Measurements from ENCODE around the gene ZRANB3. TPM values are rescaled to one million over a fixed set of nuclear protein-coding genes. Genes with fewer than 3 reads are reported as not detected.
A peak's percentile ranks its signal among the peaks of the same experiment; 100 is the strongest.

Gene ZRANB3
- polyA plus RNA-seq, 6 donors from 2014 or later: 2.6 to 6.6 (median 5.4) TPM

GRCh38 chr2:135169900-135170753, 360.9 kb downstream of the ZRANB3 start:
- DNase-seq (no peak), ATAC-seq (ENCODE audit: low read depth in 2 of 2) (no peak)
- Mint-ChIP-seq H3K4me1 (no peaks in the 10 kb centered on the region), H3K9me3 (peaks cover 0 to 5% (median 0%) of the 10 kb centered on the region in 7 donors), H3K4me3 (no peak overlapping the region), H3K27me3 (no peaks in the 10 kb centered on the region), H3K36me3 (peaks cover 43 to 72% of the 10 kb centered on the region in 2 donors), H3K27ac (no peak overlapping the region)

DNA sequence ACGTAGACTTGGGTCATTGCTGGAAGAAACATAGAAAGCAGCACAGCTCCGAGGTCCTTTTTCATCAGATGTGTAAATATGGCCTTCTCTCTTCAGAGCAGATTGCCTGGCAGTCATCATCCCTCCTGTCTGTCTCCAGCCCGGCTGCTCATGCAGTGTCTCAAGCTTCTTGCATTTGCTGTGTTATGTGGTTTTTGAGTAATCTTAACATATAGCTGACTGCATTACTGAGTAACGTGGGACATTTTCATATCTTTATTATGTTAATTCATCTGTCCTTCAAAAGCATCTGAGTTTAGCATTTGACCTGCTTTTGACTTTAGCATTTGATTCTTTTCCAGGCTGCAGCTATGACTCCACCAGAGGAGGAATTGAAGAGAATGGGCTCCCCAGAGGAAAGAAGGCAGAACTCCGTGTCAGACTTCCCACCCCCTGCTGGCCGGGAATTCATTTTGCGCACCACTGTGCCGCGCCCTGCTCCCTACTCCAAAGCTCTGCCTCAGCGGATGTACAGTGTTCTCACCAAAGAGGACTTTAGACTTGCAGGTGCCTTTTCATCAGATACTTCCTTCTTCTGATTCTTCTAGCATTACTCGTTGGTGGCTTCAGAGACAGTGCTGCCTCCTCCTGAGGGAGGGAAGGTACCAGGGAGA, 362.7 kb downstream of the ZRANB3 start:
- ATAC-seq (ENCODE audit: low read depth in 2 of 2) (no peak), DNase-seq (no peak)
- Mint-ChIP-seq H3K27ac (no peak overlapping the region), H3K4me3 (no peak overlapping the region), H3K36me3 (peaks cover 50 to 62% of the 10 kb centered on the region in 2 donors), H3K9me3 (peaks cover 0 to 5% (median 0%) of the 10 kb centered on the region in 7 donors), H3K27me3 (no peaks in the 10 kb centered on the region), H3K4me1 (no peaks in the 10 kb centered on the region)

DNA sequence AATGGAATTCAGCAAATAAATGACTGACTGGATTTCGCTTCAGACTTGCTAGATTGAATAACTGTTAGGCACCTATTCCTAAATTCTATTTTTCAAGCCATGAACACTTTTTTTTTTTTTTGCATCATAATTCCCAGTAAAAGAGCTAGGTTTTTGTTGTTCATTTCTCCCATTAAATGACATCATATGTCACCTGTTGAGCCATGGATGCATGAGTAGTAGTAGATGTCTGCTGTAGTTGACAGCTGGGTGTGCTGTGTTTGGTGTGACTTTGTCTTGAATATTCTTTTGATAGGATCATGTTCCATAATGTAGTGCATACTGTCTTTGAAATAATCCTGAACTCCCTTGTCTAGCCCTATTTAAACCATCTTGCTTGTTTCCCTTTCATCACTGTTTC, 363.7 kb downstream of the ZRANB3 start:
- H3K36me3 Mint-ChIP-seq: peaks cover 47 to 55% of the 10 kb centered on the region in 2 donors
- no peaks in the 10 kb centered on the region for H3K4me1 Mint-ChIP-seq
- ATAC-seq (ENCODE audit: low read depth in 2 of 2) (no peak), DNase-seq (no peak)
- peaks cover 0 to 5% (median 0%) of the 10 kb centered on the region in 7 donors for H3K9me3 Mint-ChIP-seq
- H3K27ac Mint-ChIP-seq: peak overlapping the region in 2 of 6 donors; percentile 15 to 24
- H3K4me3 Mint-ChIP-seq: no peak overlapping the region
- no peaks in the 10 kb centered on the region for H3K27me3 Mint-ChIP-seq

DNA sequence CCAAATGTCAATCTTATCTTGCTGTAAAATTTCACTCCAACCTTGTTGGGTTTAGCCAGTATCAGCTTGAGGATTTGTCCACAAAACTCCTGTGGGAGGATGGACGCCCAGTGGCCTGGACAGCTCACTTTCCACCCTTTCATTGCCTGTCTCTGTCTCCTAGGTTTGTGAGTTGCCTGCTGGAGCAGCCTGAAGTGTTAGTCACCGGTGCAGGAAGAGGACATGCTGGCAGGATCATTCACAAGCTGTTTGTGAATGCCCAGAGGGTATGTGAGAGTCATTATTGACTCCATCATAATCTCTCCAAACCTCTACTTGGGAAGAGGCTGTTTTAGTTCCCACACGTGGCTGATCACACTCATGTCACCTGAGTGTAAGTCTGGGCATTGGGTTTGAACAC, 366.6 kb downstream of the ZRANB3 start:
- no peak for DNase-seq
- no peaks in the 10 kb centered on the region for H3K4me1 Mint-ChIP-seq
- H3K36me3 Mint-ChIP-seq: peaks cover 35 to 39% of the 10 kb centered on the region in 2 donors
- no peaks in the 10 kb centered on the region for H3K27me3 Mint-ChIP-seq
- H3K4me3 Mint-ChIP-seq: no peak overlapping the region
- no peaks in the 10 kb centered on the region for H3K9me3 Mint-ChIP-seq
- no peak overlapping the region for H3K27ac Mint-ChIP-seq
- ATAC-seq (ENCODE audit: low read depth in 2 of 2): no peak

GRCh38 chr2:135163901-135164300, 367.1 kb downstream of the ZRANB3 start:
- Mint-ChIP-seq H3K4me3 (no peak overlapping the region), H3K9me3 (no peaks in the 10 kb centered on the region), H3K4me1 (no peaks in the 10 kb centered on the region), H3K27ac (peak overlapping the region in 1 of 6 donors; percentile 44), H3K27me3 (no peaks in the 10 kb centered on the region), H3K36me3 (peaks cover 34 to 39% of the 10 kb centered on the region in 2 donors)
- DNase-seq (no peak), ATAC-seq (ENCODE audit: low read depth in 2 of 2) (no peak)

GRCh38 chr2:135163306-135163705, 367.7 kb downstream of the ZRANB3 start:
- Mint-ChIP-seq H3K4me1 (peaks cover 0 to 3% (median 0%) of the 10 kb centered on the region in 3 donors), H3K4me3 (no peak overlapping the region), H3K9me3 (no peaks in the 10 kb centered on the region), H3K27me3 (no peaks in the 10 kb centered on the region), H3K36me3 (peaks cover 34 to 39% of the 10 kb centered on the region in 2 donors), H3K27ac (peak overlapping the region in 2 of 6 donors; percentile 36 to 76)
- no peak for DNase-seq
- no peak for ATAC-seq (ENCODE audit: low read depth in 2 of 2)

GRCh38 chr2:135162786-135163185, 368.2 kb downstream of the ZRANB3 start:
- Mint-ChIP-seq H3K36me3 (peaks cover 34 to 40% of the 10 kb centered on the region in 2 donors), H3K27ac (no peak overlapping the region)
- DNase-seq: no peak

DNA sequence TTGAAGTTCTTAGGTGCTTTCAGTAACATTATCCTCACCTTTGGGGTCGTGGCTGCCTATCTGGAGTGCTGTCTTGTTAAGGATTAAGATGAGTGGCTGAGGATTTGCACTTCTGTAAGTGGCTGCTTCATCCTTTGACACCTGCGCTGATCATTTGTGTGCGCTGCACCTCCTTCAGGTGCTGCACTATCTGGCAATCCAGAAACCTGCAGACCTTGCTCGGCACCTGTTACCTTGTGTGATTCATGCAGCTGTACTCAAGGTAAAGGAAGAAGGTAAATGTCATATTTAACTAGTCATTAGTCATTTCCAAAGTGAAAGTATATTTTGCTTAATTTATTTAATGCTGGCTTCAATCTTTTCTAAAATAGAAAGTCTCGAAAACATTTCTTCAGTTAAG, 368.6 kb downstream of the ZRANB3 start:
- peaks cover 0 to 3% (median 0%) of the 10 kb centered on the region in 3 donors for H3K4me1 Mint-ChIP-seq
- no peak overlapping the region for H3K4me3 Mint-ChIP-seq
- ATAC-seq (ENCODE audit: low read depth in 2 of 2) (no peak), DNase-seq (no peak)
- H3K27ac Mint-ChIP-seq: peak overlapping the region in 1 of 6 donors; percentile 65
- no peaks in the 10 kb centered on the region for H3K27me3 Mint-ChIP-seq
- H3K9me3 Mint-ChIP-seq: no peaks in the 10 kb centered on the region
- H3K36me3 Mint-ChIP-seq: peaks cover 34 to 39% of the 10 kb centered on the region in 2 donors

More at GRCh38 chr2:135162786-135163185, 368.2 kb downstream of the ZRANB3 start:
- H3K4me1 Mint-ChIP-seq: peaks cover 0 to 3% (median 0%) of the 10 kb centered on the region in 3 donors
- H3K4me3 Mint-ChIP-seq: no peak overlapping the region
- no peaks in the 10 kb centered on the region for H3K9me3 Mint-ChIP-seq
- ATAC-seq (ENCODE audit: low read depth in 2 of 2): no peak
- no peaks in the 10 kb centered on the region for H3K27me3 Mint-ChIP-seq

- no peaks in the 10 kb centered on the region for H3K27me3 Mint-ChIP-seq
- peaks cover 0 to 3% (median 0%) of the 10 kb centered on the region in 3 donors for H3K4me1 Mint-ChIP-seq
- no peak for DNase-seq
Measured at GRCh38 chr2:135159191-135159590, 371.8 kb downstream of the ZRANB3 start.

GRCh38 chr2:135157856-135158255, 373.2 kb downstream of the ZRANB3 start:
- Mint-ChIP-seq H3K27me3 (no peaks in the 10 kb centered on the region), H3K36me3 (peaks cover 50 to 60% of the 10 kb centered on the region in 2 donors), H3K4me1 (peaks cover 0 to 3% (median 0%) of the 10 kb centered on the region in 3 donors), H3K4me3 (no peak overlapping the region), H3K9me3 (no peaks in the 10 kb centered on the region), H3K27ac (peak overlapping the region in 2 of 6 donors; percentile 11 to 12)
- ATAC-seq (ENCODE audit: low read depth in 2 of 2) (no peak), DNase-seq (no peak)

More at GRCh38 chr2:135159191-135159590, 371.8 kb downstream of the ZRANB3 start:
- ATAC-seq (ENCODE audit: low read depth in 2 of 2): no peak
- H3K27ac Mint-ChIP-seq: peak overlapping the region in 1 of 6 donors; percentile 50
- no peak overlapping the region for H3K4me3 Mint-ChIP-seq
- H3K9me3 Mint-ChIP-seq: no peaks in the 10 kb centered on the region
- H3K36me3 Mint-ChIP-seq: peaks cover 44 to 55% of the 10 kb centered on the region in 2 donors

- H3K9me3 Mint-ChIP-seq: no peaks in the 10 kb centered on the region
- no peak overlapping the region for H3K4me3 Mint-ChIP-seq
- ATAC-seq (ENCODE audit: low read depth in 2 of 2) (no peak), DNase-seq (no peak)
- H3K36me3 Mint-ChIP-seq: peaks cover 62 to 74% of the 10 kb centered on the region in 2 donors
- H3K27me3 Mint-ChIP-seq: no peaks in the 10 kb centered on the region
- H3K4me1 Mint-ChIP-seq: peaks cover 0 to 3% (median 0%) of the 10 kb centered on the region in 3 donors
- H3K27ac Mint-ChIP-seq: peak overlapping the region in 2 of 6 donors; percentile 13 to 19
Measured at GRCh38 chr2:135154962-135155361, 376.1 kb downstream of the ZRANB3 start.

GRCh38 chr2:135152361-135152760, 378.7 kb downstream of the ZRANB3 start:
- no peak for ATAC-seq (ENCODE audit: low read depth in 2 of 2)
- no peak for DNase-seq
- H3K27ac Mint-ChIP-seq: no peak overlapping the region
- no peaks in the 10 kb centered on the region for H3K27me3 Mint-ChIP-seq
- H3K9me3 Mint-ChIP-seq: no peaks in the 10 kb centered on the region
- H3K36me3 Mint-ChIP-seq: peaks cover 40 to 49% of the 10 kb centered on the region in 2 donors
- H3K4me3 Mint-ChIP-seq: no peak overlapping the region
- no peaks in the 10 kb centered on the region for H3K4me1 Mint-ChIP-seq

DNA sequence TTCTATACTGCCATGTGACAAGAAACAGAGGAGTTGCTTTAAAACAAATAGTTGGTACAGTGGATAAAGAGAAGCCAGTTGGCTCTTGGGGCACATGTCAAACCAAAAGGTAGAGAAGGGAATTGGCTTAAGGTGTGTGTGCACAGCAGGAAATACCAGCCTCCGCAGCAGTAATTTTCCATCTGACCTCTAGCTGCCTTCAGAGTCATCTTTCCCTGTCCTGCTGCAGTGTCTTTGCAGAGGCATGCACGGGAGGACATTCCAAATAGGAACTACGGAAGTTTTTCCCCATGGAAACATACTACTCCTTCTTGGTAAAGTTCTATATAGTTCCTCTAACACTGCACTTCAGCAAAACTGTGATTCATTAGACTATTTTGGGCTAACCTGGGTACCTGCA, 379.4 kb downstream of the ZRANB3 start:
- ATAC-seq (ENCODE audit: low read depth in 2 of 2) (no peak), DNase-seq (no peak)
- Mint-ChIP-seq H3K27me3 (no peaks in the 10 kb centered on the region), H3K27ac (no peak overlapping the region), H3K9me3 (no peaks in the 10 kb centered on the region), H3K4me1 (no peaks in the 10 kb centered on the region), H3K4me3 (no peak overlapping the region), H3K36me3 (peaks cover 35 to 45% of the 10 kb centered on the region in 2 donors)

Measured in naive B cell (primary cell).